ENCODE results near the gene KAT7.

DNA sequence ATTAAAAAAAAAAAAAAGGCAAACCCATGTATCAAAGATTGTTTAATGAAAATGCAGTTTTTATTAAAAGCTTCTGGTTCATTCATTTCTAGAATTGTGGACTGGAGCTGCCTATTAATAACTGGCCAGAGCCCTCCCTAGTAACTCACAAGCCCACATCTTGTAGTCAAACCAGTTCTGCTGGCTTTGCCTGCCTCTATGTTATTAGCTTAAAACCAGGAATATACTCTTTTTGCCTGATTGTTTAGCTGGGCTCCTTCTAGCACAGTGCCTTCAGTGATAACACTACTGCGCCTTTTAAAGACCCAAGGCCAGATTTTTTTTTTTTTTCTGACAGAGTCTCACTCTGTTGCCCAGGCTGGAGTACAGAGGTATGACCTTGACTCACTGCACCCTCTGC is 33.4 kb downstream of the KAT7 start:
- TF ChIP-seq, protein P1, sequence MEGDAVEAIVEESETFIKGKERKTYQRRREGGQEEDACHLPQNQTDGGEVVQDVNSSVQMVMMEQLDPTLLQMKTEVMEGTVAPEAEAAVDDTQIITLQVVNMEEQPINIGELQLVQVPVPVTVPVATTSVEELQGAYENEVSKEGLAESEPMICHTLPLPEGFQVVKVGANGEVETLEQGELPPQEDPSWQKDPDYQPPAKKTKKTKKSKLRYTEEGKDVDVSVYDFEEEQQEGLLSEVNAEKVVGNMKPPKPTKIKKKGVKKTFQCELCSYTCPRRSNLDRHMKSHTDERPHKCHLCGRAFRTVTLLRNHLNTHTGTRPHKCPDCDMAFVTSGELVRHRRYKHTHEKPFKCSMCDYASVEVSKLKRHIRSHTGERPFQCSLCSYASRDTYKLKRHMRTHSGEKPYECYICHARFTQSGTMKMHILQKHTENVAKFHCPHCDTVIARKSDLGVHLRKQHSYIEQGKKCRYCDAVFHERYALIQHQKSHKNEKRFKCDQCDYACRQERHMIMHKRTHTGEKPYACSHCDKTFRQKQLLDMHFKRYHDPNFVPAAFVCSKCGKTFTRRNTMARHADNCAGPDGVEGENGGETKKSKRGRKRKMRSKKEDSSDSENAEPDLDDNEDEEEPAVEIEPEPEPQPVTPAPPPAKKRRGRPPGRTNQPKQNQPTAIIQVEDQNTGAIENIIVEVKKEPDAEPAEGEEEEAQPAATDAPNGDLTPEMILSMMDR (IDR thresholded peaks at IDR 0.05; ENCODE audit: borderline replicate concordance, extremely low read depth, low read length, poor library complexity, severe bottlenecking): no peak
- no peak for TF ChIP-seq EZH2 (IDR thresholded peaks at IDR 0.05; ENCODE audit: borderline replicate concordance, low read depth, low read length, severe bottlenecking)

All from DND-41 (cell line).